Upper lobe of left lung (tissue), 4 donors: ENCODE results near the gene GGN.

Experiments used
- CTCF ChIP-seq, 6 experiments: fragments of 450-650 bp in 4 of 6; fragments of 200-600 bp in 2 of 6; sonication (generic) in 2 of 6; IDR thresholded peaks; one replicate each; pipeline ENCODE4 v1.5.1; 2016 to 2019; ENCODE audit warnings: antibody characterized with exemption in 6 of 6
- EP300 ChIP-seq, 4 donors: sonication (generic); formaldehyde crosslinking; IDR thresholded peaks; one replicate each; pipeline ENCODE4 v1.5.1; 2017; ENCODE audit warnings: antibody characterized with exemption in 4 of 4, control low read depth in 2 of 4

GRCh38 chr19:38383184-38383583 lies 4.7 kb downstream of the GGN start:
- TF ChIP-seq CTCF (IDR thresholded peaks at IDR 0.05) = no peak
- TF ChIP-seq EP300 (IDR thresholded peaks at IDR 0.05) = no peak
